Lower leg skin (tissue), 3 donors: ENCODE results near the gene AFDN.

Experiments used
- POLR2A ChIP-seq, 2 donors: fragments of 450-650 bp; IDR thresholded peaks; one replicate each; pipeline ENCODE4 v1.6.1; 2016 to 2017; ENCODE audit warnings: antibody characterized with exemption in 2 of 2, mild to moderate bottlenecking in 1 of 2, moderate library complexity in 1 of 2
- TF ChIP-seq, protein P1 (sequence below), 3 donors: fragments of 450-650 bp; IDR thresholded peaks; one replicate each; pipeline ENCODE4 v1.5.1; 2016; ENCODE audit warnings: antibody characterized with exemption in 3 of 3, mild to moderate bottlenecking in 3 of 3, moderate library complexity in 2 of 3

- TF ChIP-seq, protein P1, sequence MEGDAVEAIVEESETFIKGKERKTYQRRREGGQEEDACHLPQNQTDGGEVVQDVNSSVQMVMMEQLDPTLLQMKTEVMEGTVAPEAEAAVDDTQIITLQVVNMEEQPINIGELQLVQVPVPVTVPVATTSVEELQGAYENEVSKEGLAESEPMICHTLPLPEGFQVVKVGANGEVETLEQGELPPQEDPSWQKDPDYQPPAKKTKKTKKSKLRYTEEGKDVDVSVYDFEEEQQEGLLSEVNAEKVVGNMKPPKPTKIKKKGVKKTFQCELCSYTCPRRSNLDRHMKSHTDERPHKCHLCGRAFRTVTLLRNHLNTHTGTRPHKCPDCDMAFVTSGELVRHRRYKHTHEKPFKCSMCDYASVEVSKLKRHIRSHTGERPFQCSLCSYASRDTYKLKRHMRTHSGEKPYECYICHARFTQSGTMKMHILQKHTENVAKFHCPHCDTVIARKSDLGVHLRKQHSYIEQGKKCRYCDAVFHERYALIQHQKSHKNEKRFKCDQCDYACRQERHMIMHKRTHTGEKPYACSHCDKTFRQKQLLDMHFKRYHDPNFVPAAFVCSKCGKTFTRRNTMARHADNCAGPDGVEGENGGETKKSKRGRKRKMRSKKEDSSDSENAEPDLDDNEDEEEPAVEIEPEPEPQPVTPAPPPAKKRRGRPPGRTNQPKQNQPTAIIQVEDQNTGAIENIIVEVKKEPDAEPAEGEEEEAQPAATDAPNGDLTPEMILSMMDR (IDR thresholded peaks at IDR 0.05) = no peak
- no peak for TF ChIP-seq POLR2A (IDR thresholded peaks at IDR 0.05)
These were observed 93.5 kb downstream of the AFDN start for GRCh38 chr6:167920165-167920564.
